Frontal cortex (tissue), 4 donors: ENCODE measurements around the gene KLHL18. TPM values are rescaled to one million over a fixed set of nuclear protein-coding genes. Genes with fewer than 3 reads are reported as not detected.
"Not testable (repeated sequence)": the region's sequence is repeated elsewhere in the genome, so short reads cannot be mapped to it uniquely, and the experiment has no call there.

Experiments
- DNase-seq, 2 donors: peaks; one replicate each; pipeline ENCODE4 v3.0.0; 2012; ENCODE audit warnings: low spot score in 2 of 2
- FAIRE-seq: peaks from 2 replicates; lab custom pipeline; 2012; peaks lifted over from hg19 to GRCh38; lab: Jason Lieb, UNC
- total RNA-seq: library from RNA; depleted of rRNA; stranded (reverse); fragments of >200 nt; gene quantifications from one replicate; pipeline ENCODE4 v1.2.3, GENCODE V29; 2014
- donor health status: control.
- donor health status: control.
- donor health status: control.

Gene KLHL18
- total RNA-seq, 1 donor from 2014 or later: 26.1 TPM

- DNase-seq (no peak), FAIRE-seq (no peak)
Measured at GRCh38 chr3:47347217-47347801, 64.6 kb downstream of the KLHL18 start.

DNA sequence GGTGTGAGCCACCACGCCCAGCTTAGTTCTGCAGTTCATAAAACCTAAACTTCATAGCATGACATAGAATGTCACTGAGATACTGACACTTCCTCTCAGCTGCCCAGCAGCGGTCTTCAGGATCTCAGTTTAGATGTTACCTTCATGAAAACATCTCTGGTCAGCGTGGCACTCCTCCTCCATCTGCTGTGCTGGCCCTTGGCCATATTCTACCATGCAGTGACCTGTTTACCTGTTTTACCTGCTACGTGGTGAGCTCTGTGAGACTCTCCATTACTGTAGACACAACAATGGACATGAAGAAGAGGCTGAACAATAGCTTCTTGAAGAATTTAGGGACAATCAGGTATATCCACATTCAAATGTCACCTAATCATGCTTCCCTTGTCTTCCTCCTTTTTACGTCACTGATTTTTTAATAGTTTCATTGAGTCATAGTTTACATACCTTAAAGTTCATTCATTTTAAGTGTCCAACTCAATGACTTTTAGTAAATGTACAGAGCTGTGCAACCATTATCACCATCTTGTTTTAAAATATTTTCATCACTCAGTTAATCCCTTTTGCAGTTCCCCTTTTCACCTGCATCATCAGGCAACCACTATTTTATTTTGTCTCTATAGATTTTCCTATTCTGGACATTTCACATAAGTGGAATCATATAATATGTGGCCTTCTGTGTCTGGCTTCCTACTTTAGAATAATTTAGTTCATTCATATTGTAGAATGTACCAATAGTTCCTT, 65.8 kb downstream of the KLHL18 start:
- DNase-seq (no peak), FAIRE-seq (no peak)

- DNase-seq: no peak
- no peak for FAIRE-seq
Measured at GRCh38 chr3:47355010-47355409, 72.3 kb downstream of the KLHL18 start.

- FAIRE-seq (no peak), DNase-seq (no peak)
Measured at GRCh38 chr3:47356201-47356600, 73.5 kb downstream of the KLHL18 start.

- FAIRE-seq (no peak), DNase-seq (no peak)
Measured at GRCh38 chr3:47359323-47359722, 76.6 kb downstream of the KLHL18 start.

DNA sequence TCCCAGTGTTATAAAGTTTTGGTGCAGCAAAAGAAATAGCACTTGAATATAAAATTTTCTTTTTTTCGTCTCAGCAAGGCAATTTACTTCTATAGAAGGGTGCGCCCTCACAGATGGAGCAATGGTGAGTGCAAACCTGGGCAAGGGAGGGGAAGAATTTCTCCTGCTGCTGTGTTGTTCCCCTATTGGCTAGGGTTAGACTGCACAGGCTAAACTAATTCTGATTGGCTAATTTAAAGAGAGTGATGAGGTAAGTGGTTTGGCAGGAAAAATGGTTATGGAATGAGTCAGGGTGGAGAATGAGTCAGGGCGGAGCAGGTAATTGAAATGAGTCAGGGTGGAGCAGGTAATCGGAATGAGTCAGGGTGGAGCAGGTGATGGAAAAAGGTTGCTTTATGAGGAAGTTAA, 77.4 kb downstream of the KLHL18 start:
- not testable (repeated sequence) for DNase-seq, FAIRE-seq

- no peak for FAIRE-seq
- DNase-seq: no peak
Measured at GRCh38 chr3:47362701-47363100, 80.0 kb downstream of the KLHL18 start.

GRCh38 chr3:47365213-47366153, 82.7 kb downstream of the KLHL18 start:
- DNase-seq (no peak), FAIRE-seq (no peak)

DNA sequence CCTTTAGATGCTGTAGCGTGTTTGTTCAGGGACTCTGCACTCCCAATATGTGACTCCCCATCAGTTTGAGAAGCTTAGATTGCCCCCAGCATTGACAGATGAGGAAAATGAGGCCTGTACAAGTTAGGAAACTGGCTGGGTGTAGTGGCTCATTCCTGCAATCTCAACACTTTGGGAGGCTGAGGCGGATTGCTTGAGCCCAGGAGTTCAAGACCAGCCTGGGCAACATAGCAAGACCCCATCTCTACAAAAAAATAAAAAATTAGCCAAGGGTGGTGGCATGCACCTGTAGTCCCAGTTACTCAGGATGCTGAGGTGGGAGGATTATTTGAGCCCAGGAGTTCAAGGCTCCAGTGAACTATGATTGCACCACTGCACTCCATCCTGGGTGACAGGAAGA, 84.1 kb downstream of the KLHL18 start:
- DNase-seq (no peak), FAIRE-seq (no peak)

DNA sequence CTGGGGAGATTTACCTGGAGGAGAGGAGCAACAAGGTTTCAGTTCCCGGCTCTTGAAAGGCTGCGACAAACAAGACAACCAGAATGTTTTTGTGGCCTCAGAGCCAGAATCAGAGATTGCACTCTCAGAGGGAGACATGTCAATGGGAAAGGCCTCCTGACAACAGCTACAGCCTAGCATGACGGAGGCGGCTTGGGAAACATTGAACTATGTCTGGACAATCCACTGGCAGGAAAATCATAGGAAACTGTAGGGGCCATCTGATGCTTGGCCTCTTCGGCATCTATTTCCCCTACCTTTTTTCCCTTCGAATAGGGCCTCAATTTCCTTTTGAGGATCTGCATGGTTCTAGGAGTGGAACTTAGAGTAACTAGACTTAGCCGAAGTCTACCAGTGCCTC, 84.9 kb downstream of the KLHL18 start:
- FAIRE-seq (no peak), DNase-seq (no peak)

- not testable (repeated sequence) for FAIRE-seq, DNase-seq
Measured at GRCh38 chr3:47370020-47370419, 87.3 kb downstream of the KLHL18 start.

GRCh38 chr3:47370887-47371697, 88.3 kb downstream of the KLHL18 start:
- no peak for FAIRE-seq
- DNase-seq: no peak

DNA sequence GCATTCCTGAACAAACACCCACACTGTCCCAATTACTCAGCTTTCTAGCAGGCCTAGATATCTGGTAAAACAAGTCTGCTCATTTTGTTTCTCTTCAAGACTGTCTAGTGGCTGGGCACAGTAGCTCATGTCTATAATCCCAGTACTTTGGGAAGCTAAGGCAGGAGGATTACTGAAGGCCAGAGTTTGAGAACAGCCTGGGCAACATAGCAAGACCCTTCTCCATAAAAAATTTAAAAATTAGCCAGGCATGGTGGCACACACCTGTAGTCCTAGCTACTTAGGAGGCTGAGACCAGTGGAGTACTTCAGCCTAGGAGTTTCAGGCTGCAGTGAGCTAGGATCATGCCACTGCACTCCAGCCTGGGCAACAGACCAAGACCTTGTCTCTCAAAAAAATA, 91.8 kb downstream of the KLHL18 start:
- no peak for FAIRE-seq
- DNase-seq: no peak

DNA sequence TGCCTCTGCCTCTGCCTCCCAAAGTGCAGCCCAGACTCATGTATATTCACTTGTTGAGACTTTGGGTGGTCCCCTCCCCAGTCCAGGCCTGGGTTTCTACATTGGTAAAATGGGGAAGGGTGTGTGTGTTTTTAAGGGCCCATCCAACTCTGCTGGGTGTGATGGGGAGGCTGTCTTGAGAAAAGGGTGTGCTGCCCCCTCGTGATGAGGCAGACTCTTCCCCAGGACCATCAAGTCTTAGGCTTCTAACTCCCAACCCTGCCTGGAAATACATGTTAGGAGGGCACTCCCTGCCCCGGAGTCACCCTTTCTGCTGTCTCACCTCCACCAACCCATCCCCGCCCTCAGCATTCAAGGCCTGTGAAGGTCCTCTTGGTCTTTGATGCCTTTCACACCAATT, 93.6 kb downstream of the KLHL18 start:
- DNase-seq: no peak

DNA sequence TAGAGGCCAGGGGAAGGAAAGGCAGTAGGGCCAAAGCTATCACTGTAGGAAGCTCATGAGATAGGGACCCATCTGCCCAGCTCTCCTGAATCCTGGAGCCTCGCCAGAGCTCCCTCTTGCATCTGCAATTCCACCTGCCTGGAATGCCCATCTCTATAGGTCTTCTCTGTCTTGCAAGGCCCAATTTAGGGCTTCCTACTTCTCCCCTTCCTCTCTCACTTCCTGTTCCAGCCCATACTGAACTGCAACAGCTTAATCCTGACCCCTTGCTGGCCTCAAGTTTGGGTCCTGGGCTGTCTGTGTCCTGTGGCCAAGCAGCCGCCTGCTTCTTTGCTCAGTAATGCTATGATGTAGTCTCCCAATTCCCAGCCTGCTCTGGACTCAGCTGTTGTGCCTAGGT, 94.4 kb downstream of the KLHL18 start:
- FAIRE-seq (no peak), DNase-seq (no peak)

More for the DNA sequence above, 93.6 kb downstream of the KLHL18 start:
- no peak for FAIRE-seq

DNA sequence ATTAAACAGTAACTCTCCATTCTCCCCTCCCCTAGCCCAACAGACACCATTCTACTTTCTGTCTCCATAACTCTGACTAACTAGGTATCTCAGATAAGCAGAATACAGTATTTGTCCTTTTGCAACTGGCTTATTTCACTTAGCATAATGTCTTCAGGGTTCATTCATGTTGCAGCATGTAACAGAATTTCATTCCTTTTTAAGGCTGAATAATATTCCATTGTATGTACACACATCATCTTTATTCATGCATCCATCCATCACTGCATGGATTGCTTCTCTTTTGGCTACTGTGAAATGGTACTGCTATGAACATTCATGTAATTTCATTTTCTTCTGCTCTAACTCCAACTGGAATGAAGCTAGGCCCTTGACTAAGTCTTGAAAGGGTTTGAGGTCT, 96.1 kb downstream of the KLHL18 start:
- FAIRE-seq (no peak), DNase-seq (no peak)

GRCh38 chr3:47379411-47379899, 96.7 kb downstream of the KLHL18 start:
- no peak for DNase-seq

GRCh38 chr3:47380026-47380600, 97.4 kb downstream of the KLHL18 start:
- no peak for DNase-seq
- no peak for FAIRE-seq

More at GRCh38 chr3:47379411-47379899, 96.7 kb downstream of the KLHL18 start:
- no peak for FAIRE-seq

- DNase-seq (peak; percentile 94 to 97), FAIRE-seq (no peak)
Measured at GRCh38 chr3:47380601-47381316, 98.0 kb downstream of the KLHL18 start, which contains the start of gene PTPN23. Gene PTPN23, plus strand, starts transcription at chr3:47381021. Its CDS starts 76 bp downstream, at chr3:47381097.
